Measurements from ENCODE around the gene CDSN.

The CDSN gene, protein sequence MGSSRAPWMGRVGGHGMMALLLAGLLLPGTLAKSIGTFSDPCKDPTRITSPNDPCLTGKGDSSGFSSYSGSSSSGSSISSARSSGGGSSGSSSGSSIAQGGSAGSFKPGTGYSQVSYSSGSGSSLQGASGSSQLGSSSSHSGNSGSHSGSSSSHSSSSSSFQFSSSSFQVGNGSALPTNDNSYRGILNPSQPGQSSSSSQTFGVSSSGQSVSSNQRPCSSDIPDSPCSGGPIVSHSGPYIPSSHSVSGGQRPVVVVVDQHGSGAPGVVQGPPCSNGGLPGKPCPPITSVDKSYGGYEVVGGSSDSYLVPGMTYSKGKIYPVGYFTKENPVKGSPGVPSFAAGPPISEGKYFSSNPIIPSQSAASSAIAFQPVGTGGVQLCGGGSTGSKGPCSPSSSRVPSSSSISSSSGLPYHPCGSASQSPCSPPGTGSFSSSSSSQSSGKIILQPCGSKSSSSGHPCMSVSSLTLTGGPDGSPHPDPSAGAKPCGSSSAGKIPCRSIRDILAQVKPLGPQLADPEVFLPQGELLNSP
- long read RNA-seq, result 0 reads

DNA sequence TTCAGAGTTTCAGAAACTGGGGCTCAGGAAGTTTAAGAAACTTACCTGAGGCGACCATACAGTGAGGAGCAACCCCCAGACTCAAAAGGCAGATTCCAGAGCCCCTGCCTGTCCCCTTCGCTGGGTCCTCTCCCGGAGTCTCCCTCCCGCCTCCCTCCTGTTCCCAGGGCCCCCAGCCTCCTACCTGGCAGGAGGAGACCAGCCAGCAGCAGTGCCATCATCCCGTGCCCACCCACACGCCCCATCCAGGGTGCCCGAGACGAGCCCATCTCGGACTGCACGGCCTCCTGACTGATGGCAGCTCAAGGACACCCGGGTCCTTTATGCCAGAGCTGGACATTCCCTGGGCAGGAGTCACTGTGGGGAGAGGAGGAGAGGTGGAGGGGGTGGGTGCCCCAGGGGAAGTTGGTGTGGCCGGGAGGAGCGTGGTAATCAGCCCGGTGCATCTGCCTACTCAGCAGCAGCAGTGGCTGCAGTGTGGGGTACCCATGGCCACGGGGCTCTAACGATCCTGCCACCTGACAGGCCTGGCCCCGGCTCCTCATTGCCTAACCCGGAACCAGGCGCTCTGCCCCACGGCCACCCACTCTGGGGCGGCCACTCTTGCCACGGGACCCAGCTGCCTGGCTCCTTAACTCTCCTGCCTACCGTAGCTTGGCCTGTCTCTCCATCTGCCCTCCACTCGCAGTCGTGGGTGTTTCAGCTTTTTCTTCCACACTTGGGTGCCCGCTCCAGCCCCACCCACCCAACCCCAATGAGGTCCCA lies at the start of gene CDSN:
CDSN (minus strand) TSS at position 296 of the 765 bp plus-strand sequence; CDS start at position 269, 27 bp downstream.
- Histone ChIP-seq H3K4me3 (replicated peaks; ENCODE audit: insufficient read depth, low read length) (no peak within 1 kb of the TSS), H3K27ac (replicated peaks) (no peak within 1 kb of the TSS), H3K27me3 (ENCODE audit: insufficient read depth, poor library complexity, severe bottlenecking) (no peaks in the 10 kb centered on the region)
- DNase-seq (ENCODE audit: low read depth in 1 of 2, low spot score in 1 of 2), result no peak
- TF ChIP-seq SPI1 (IDR thresholded peaks at IDR 0.05; ENCODE audit: borderline replicate concordance, low read depth), result no peak
- TF ChIP-seq, protein P1, sequence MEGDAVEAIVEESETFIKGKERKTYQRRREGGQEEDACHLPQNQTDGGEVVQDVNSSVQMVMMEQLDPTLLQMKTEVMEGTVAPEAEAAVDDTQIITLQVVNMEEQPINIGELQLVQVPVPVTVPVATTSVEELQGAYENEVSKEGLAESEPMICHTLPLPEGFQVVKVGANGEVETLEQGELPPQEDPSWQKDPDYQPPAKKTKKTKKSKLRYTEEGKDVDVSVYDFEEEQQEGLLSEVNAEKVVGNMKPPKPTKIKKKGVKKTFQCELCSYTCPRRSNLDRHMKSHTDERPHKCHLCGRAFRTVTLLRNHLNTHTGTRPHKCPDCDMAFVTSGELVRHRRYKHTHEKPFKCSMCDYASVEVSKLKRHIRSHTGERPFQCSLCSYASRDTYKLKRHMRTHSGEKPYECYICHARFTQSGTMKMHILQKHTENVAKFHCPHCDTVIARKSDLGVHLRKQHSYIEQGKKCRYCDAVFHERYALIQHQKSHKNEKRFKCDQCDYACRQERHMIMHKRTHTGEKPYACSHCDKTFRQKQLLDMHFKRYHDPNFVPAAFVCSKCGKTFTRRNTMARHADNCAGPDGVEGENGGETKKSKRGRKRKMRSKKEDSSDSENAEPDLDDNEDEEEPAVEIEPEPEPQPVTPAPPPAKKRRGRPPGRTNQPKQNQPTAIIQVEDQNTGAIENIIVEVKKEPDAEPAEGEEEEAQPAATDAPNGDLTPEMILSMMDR (IDR thresholded peaks at IDR 0.05; ENCODE audit: insufficient read depth, low read length), result no peak

DNA sequence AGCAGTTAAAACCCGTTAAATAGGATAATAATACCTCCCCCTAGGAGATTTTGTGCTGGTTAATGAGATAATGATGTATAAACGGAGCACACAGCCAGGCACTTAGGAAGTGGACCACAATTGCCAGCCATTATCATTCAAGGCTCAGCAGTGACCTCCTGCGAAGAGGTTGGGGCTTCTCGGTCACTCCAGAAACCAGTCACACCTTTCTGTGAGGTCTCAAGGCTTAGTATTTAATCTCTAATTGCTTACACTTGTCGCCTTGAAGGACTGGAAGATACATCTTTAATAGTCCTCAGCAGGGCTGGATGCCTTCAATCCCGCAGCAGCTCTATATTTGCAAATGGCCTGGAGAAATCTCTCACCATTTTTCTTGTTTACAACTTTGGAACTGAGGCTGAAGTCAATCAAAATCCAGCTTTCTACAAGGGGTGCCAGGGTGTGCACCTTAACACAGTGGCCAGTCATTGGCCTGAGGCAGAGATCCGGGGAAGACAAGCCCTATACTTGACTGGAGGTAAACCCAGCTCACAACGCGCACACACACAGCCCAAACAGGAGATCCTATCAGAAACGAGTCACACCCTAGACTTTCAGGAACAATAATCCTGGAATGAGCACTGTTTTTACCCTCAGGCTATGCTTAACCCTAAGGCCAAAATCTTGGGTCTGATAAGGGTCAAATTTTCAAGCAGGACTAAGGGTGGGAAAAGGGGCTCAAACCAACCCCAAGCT lies 49.0 kb upstream of the CDSN start:
- Histone ChIP-seq H3K27me3 (ENCODE audit: insufficient read depth, poor library complexity, severe bottlenecking) (no peaks in the 10 kb centered on the region), H3K4me3 (replicated peaks; ENCODE audit: insufficient read depth, low read length) (no peak overlapping the region), H3K27ac (replicated peaks) (no peak overlapping the region)
- no peak for TF ChIP-seq GABPA (IDR thresholded peaks at IDR 0.05; ENCODE audit: low read depth)
- TF ChIP-seq SPI1 (IDR thresholded peaks at IDR 0.05; ENCODE audit: borderline replicate concordance, low read depth), result no peak
- TF ChIP-seq, protein P1 (IDR thresholded peaks at IDR 0.05; ENCODE audit: insufficient read depth, low read length), result no peak
- TF ChIP-seq POLR2AphosphoS5 (IDR thresholded peaks at IDR 0.05; ENCODE audit: low read depth), result no peak
- TF ChIP-seq, protein P2, sequence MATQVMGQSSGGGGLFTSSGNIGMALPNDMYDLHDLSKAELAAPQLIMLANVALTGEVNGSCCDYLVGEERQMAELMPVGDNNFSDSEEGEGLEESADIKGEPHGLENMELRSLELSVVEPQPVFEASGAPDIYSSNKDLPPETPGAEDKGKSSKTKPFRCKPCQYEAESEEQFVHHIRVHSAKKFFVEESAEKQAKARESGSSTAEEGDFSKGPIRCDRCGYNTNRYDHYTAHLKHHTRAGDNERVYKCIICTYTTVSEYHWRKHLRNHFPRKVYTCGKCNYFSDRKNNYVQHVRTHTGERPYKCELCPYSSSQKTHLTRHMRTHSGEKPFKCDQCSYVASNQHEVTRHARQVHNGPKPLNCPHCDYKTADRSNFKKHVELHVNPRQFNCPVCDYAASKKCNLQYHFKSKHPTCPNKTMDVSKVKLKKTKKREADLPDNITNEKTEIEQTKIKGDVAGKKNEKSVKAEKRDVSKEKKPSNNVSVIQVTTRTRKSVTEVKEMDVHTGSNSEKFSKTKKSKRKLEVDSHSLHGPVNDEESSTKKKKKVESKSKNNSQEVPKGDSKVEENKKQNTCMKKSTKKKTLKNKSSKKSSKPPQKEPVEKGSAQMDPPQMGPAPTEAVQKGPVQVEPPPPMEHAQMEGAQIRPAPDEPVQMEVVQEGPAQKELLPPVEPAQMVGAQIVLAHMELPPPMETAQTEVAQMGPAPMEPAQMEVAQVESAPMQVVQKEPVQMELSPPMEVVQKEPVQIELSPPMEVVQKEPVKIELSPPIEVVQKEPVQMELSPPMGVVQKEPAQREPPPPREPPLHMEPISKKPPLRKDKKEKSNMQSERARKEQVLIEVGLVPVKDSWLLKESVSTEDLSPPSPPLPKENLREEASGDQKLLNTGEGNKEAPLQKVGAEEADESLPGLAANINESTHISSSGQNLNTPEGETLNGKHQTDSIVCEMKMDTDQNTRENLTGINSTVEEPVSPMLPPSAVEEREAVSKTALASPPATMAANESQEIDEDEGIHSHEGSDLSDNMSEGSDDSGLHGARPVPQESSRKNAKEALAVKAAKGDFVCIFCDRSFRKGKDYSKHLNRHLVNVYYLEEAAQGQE (IDR thresholded peaks at IDR 0.05; ENCODE audit: insufficient replicate concordance, low read depth), result no peak
- no peak for DNase-seq (ENCODE audit: low read depth in 1 of 2, low spot score in 1 of 2)

DNA sequence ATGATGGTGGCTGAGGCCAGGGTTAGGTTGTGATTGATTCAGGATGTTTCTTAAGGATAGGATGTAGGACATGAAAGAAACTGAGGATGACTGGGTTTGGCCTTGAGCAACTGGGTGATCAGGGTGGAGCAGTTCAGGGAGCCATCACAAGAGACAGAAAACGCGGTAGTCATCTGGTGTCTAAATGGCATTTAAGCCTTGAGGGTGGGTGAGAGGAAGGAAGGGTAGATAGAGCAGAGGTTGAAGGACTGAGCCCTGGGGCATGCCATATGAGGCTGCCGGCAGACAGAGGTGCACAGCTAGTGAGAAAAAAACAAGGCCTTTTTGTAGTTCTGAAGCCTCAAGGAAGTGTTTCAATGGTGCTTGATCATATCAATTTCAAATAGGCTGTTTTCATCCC lies 48.4 kb upstream of the CDSN start:
- DNase-seq (ENCODE audit: low read depth in 1 of 2, low spot score in 1 of 2), result no peak
- no peaks in the 10 kb centered on the region for H3K27me3 ChIP-seq (ENCODE audit: insufficient read depth, poor library complexity, severe bottlenecking)
- no peak overlapping the region for H3K4me3 ChIP-seq (replicated peaks; ENCODE audit: insufficient read depth, low read length)
- TF ChIP-seq GABPA (IDR thresholded peaks at IDR 0.05; ENCODE audit: low read depth) (no peak), SPI1 (IDR thresholded peaks at IDR 0.05; ENCODE audit: borderline replicate concordance, low read depth) (no peak), POLR2AphosphoS5 (IDR thresholded peaks at IDR 0.05; ENCODE audit: low read depth) (no peak)
- TF ChIP-seq, protein P2 (IDR thresholded peaks at IDR 0.05; ENCODE audit: insufficient replicate concordance, low read depth), result no peak
- TF ChIP-seq, protein P1 (IDR thresholded peaks at IDR 0.05; ENCODE audit: insufficient read depth, low read length), result no peak
- no peak overlapping the region for H3K27ac ChIP-seq (replicated peaks)
